ENCODE results near the gene ZNF417. TPM values are rescaled to one million over a fixed set of nuclear protein-coding genes. Genes with fewer than 3 reads are reported as not detected.

Gene ZNF417
- total and polyA plus RNA-seq, 2 of the 8 experiments (the other 6 are each of a cell fraction or from before 2014, with no cell fraction given), result 5.4 to 19.2 TPM

DNA sequence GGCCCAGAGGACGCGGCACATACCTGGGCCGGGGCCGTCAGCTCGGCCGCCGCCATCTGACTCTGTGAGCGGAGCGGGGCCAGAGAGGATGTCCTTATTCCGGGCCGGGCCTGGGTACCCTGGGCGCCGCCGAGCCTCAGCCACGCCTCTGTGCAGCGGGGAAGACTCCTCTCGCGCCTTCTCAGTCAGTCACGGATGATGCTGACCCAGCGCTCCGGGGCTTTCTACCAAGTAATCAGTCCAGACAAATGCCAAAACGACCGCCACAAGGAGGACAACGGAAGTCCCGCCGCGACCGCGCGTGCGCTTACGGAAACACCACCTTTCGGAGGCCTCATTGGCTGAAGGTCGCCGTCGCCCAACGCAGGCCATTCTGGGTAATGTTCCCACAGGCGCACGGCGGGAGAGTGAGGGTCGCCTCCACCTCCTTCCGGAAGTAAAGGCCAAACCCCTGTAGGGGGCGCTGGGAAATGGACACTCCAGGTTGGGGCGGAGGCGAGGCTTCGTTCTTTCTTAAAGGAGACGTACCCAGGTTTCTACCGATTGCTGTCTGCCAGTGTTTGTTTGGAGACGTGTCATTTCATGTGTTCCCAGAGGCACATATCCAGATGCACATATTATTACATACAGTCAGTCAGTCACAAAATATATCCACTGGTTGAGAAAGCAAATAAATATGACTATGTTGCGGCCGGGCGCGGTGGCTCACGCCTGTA is 31.2 kb upstream of the ZNF417 start, which contains the start of gene ZNF256 (continued):
- TF ChIP-seq, protein P1, sequence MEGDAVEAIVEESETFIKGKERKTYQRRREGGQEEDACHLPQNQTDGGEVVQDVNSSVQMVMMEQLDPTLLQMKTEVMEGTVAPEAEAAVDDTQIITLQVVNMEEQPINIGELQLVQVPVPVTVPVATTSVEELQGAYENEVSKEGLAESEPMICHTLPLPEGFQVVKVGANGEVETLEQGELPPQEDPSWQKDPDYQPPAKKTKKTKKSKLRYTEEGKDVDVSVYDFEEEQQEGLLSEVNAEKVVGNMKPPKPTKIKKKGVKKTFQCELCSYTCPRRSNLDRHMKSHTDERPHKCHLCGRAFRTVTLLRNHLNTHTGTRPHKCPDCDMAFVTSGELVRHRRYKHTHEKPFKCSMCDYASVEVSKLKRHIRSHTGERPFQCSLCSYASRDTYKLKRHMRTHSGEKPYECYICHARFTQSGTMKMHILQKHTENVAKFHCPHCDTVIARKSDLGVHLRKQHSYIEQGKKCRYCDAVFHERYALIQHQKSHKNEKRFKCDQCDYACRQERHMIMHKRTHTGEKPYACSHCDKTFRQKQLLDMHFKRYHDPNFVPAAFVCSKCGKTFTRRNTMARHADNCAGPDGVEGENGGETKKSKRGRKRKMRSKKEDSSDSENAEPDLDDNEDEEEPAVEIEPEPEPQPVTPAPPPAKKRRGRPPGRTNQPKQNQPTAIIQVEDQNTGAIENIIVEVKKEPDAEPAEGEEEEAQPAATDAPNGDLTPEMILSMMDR (IDR thresholded peaks at IDR 0.05; ENCODE audit: control extremely low read depth in 1 of 3, insufficient read depth in 1 of 3, low read depth in 1 of 3, low read length in 3 of 3), result peak; percentile 58 to 82 (median 61)
- TF ChIP-seq GABPA (IDR thresholded peaks at IDR 0.05; ENCODE audit: borderline replicate concordance, insufficient read depth, low read length) (peak; percentile 74; the same call in 1 of the 2 replicates), JUN (IDR thresholded peaks at IDR 0.05; ENCODE audit: low read depth, low read length) (no peak), POU5F1 (IDR thresholded peaks at IDR 0.05; ENCODE audit: low read depth, low read length) (no peak), SIX5 (IDR thresholded peaks at IDR 0.05; ENCODE audit: low read depth, low read length) (no peak), CREB1 (IDR thresholded peaks at IDR 0.05) (peak; percentile 73), SAP30 (IDR thresholded peaks at IDR 0.05; ENCODE audit: insufficient read depth, insufficient replicate concordance, low read length) (no peak), CHD2 (IDR thresholded peaks at IDR 0.05; ENCODE audit: low read length) (peak; percentile 55; the same call in 1 of the 2 replicates), SIN3A (conservative IDR thresholded peaks at IDR 0.05 in 1 of 2, IDR thresholded peaks at IDR 0.05 in 1 of 2; ENCODE audit: low read depth in 1 of 2, low read length in 2 of 2) (peak; percentile 49 to 82; a peak in 2 of 4 replicates), BACH1 (IDR thresholded peaks at IDR 0.05; ENCODE audit: low read length) (no peak), RXRA (IDR thresholded peaks at IDR 0.05; ENCODE audit: insufficient read depth, low read depth, low read length) (no peak), HDAC6 (IDR thresholded peaks at IDR 0.05; ENCODE audit: low read depth, low read length) (no peak), RAD21 (IDR thresholded peaks at IDR 0.05 in 1 of 2, conservative IDR thresholded peaks at IDR 0.05 in 1 of 2; ENCODE audit: low read depth in 2 of 2, low read length in 2 of 2) (peak; percentile 36 to 41; a peak in 3 of 4 replicates)
- TF ChIP-seq, protein P2, sequence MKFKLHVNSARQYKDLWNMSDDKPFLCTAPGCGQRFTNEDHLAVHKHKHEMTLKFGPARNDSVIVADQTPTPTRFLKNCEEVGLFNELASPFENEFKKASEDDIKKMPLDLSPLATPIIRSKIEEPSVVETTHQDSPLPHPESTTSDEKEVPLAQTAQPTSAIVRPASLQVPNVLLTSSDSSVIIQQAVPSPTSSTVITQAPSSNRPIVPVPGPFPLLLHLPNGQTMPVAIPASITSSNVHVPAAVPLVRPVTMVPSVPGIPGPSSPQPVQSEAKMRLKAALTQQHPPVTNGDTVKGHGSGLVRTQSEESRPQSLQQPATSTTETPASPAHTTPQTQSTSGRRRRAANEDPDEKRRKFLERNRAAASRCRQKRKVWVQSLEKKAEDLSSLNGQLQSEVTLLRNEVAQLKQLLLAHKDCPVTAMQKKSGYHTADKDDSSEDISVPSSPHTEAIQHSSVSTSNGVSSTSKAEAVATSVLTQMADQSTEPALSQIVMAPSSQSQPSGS (IDR thresholded peaks at IDR 0.05; ENCODE audit: low read length), result no peak
- TF ChIP-seq, protein P3, sequence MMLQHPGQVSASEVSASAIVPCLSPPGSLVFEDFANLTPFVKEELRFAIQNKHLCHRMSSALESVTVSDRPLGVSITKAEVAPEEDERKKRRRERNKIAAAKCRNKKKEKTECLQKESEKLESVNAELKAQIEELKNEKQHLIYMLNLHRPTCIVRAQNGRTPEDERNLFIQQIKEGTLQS (IDR thresholded peaks at IDR 0.05; ENCODE audit: insufficient read depth, low read depth, low read length), result no peak
